Nephron (organoid): Measurements from ENCODE around the gene RPS19BP1.
"Not testable (repeated sequence)": the region's sequence is repeated elsewhere in the genome, so short reads cannot be mapped to it uniquely, and the experiment has no call there.

Source experiments
- H3K27ac Mint-ChIP-seq, 3 experiments: 2 replicates each; pipeline ENCODE4 v1.8.0; 2020; ENCODE audit warnings: mixed read lengths in 3 of 3, mild to moderate bottlenecking in 2 of 3, moderate library complexity in 1 of 3
- H3K27me3 Mint-ChIP-seq: 2 replicates; pipeline ENCODE4 v1.8.0; 2021; ENCODE audit warnings: low read depth, mild to moderate bottlenecking, moderate library complexity, mixed read lengths
- H3K36me3 Mint-ChIP-seq: 2 replicates; pipeline ENCODE4 v1.8.0; 2020; ENCODE audit warnings: low read depth, mixed read lengths
- H3K4me1 Mint-ChIP-seq: 2 replicates; pipeline ENCODE4 v1.8.0; 2020; ENCODE audit warnings: mixed read lengths
- H3K4me3 Mint-ChIP-seq, 3 experiments: 2 replicates each; pipeline ENCODE4 v1.8.0; 2020; ENCODE audit warnings: mild to moderate bottlenecking in 3 of 3, mixed read lengths in 3 of 3, moderate library complexity in 2 of 3
- H3K9me3 Mint-ChIP-seq: 2 replicates; pipeline ENCODE4 v1.8.0; 2020; ENCODE audit warnings: mixed read lengths
- TF ChIP-seq, protein P1 (sequence below), 3 experiments: fragments of 200-600 bp; sonication (generic); IDR thresholded peaks; one replicate each; pipeline ENCODE4 v1.5.0; 2021; ENCODE audit warnings: antibody characterized with exemption in 3 of 3; ENCODE audit not compliant: unreplicated experiment in 3 of 3

The RPS19BP1 gene

DNA sequence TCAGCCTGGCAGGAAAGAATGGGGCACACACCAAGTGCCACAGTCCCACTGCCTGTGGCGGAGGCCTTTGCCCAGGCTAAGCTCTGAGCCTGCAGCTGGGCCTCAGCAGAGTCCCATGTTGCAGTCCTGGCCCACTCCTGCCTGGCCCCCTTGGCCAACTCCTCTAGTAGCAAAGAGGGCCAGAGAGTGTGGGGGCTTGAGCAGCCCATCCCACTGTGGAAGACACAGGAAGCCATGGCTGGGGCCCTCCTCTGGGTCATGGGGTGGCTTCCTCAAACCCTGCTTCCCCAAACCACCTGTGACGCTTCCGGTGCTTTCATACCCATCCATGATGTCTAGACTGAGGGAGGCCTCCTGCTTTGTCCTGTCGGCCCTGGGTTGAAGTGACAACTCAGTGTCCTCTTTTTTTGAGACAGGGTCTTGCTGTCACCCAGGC is 5.8 kb downstream of the RPS19BP1 start:
- no peak overlapping the region for H3K4me3 Mint-ChIP-seq
- H3K27ac Mint-ChIP-seq = peak overlapping the region in 2 of 3 experiments; percentile 48 to 80
- peaks cover 50% of the 10 kb centered on the region for H3K36me3 Mint-ChIP-seq
- peaks cover 81% of the 10 kb centered on the region for H3K4me1 Mint-ChIP-seq
- TF ChIP-seq, protein P1, sequence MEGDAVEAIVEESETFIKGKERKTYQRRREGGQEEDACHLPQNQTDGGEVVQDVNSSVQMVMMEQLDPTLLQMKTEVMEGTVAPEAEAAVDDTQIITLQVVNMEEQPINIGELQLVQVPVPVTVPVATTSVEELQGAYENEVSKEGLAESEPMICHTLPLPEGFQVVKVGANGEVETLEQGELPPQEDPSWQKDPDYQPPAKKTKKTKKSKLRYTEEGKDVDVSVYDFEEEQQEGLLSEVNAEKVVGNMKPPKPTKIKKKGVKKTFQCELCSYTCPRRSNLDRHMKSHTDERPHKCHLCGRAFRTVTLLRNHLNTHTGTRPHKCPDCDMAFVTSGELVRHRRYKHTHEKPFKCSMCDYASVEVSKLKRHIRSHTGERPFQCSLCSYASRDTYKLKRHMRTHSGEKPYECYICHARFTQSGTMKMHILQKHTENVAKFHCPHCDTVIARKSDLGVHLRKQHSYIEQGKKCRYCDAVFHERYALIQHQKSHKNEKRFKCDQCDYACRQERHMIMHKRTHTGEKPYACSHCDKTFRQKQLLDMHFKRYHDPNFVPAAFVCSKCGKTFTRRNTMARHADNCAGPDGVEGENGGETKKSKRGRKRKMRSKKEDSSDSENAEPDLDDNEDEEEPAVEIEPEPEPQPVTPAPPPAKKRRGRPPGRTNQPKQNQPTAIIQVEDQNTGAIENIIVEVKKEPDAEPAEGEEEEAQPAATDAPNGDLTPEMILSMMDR (IDR thresholded peaks at IDR 0.05; ENCODE audit: unreplicated experiment in 3 of 3) = no peak
- H3K27me3 Mint-ChIP-seq = peaks cover 3% of the 10 kb centered on the region
- no peaks in the 10 kb centered on the region for H3K9me3 Mint-ChIP-seq

DNA sequence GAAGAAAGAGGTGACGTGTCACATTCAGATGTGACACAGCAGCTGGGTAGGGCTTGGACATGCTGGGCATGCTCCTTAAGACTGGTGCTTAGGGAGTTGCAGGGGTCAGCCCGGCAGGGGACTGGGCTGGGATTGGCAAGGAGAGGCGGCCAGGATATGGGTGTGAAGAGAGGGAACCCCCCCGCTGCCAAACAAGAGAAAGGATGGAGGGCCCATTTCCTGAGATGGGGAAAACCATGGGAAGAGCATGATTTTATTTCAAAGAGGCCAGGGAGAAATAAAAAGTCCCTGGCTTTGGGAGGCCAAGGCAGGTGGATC is 6.9 kb downstream of the RPS19BP1 start:
- Mint-ChIP-seq H3K4me1 (peaks cover 73% of the 10 kb centered on the region), H3K36me3 (peaks cover 51% of the 10 kb centered on the region), H3K27me3 (peaks cover 3% of the 10 kb centered on the region), H3K4me3 (peak overlapping the region; percentile 47 to 80 (median 69)), H3K9me3 (no peaks in the 10 kb centered on the region), H3K27ac (peak overlapping the region; percentile 48 to 86 (median 67))
- TF ChIP-seq, protein P1 (IDR thresholded peaks at IDR 0.05; ENCODE audit: unreplicated experiment in 3 of 3) = no peak

DNA sequence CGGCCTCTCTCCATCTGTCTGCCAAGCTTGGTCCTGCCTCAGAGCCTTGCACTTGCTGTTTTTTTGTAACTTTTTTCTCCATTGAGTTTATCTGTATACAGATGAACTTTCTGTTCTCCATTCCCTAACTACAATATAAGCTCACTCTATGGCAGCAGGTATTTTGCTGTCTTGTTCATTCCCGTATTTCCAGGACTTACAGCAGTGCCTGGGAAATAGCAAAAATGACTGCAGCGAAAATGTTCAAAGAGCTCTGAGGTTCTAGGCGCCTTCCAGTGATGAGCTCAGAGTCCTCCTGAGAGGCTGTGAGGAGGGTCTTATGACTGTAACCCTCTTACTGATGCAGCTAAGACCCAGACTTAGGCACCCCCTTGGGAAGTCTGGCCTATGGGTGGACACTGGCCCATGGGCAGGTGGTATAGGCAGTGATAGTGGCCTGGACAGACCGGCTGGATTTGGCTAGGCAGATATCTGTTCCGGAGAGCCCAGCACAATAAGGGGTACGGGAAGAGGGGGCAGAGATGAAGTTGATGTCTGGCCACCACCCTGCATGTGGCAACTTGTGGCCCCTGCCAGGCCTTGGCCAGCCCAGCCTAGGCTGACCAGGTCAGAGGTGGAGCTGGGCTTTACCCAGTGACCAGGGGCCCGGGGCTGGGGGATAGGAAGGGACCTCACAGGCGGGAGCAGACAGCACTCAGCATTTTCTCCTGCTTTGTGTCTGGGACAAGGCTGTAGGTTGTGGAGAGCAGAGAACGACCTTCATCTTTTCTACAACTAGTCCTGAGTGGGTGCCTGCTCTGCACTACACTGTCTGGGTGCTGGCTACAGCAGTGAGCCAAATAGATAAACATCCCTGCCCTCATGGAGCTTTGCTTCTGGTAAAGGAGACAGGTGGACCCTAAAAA is 7.5 kb downstream of the RPS19BP1 start:
- H3K4me3 Mint-ChIP-seq = peak overlapping the region; percentile 69 to 85 (median 80)
- H3K27ac Mint-ChIP-seq = peak overlapping the region; percentile 67 to 88 (median 86)
- TF ChIP-seq, protein P1 (IDR thresholded peaks at IDR 0.05; ENCODE audit: unreplicated experiment in 3 of 3) = no peak
- H3K4me1 Mint-ChIP-seq = peaks cover 69% of the 10 kb centered on the region
- peaks cover 48% of the 10 kb centered on the region for H3K36me3 Mint-ChIP-seq
- H3K27me3 Mint-ChIP-seq = peaks cover 6% of the 10 kb centered on the region
- H3K9me3 Mint-ChIP-seq = no peaks in the 10 kb centered on the region

DNA sequence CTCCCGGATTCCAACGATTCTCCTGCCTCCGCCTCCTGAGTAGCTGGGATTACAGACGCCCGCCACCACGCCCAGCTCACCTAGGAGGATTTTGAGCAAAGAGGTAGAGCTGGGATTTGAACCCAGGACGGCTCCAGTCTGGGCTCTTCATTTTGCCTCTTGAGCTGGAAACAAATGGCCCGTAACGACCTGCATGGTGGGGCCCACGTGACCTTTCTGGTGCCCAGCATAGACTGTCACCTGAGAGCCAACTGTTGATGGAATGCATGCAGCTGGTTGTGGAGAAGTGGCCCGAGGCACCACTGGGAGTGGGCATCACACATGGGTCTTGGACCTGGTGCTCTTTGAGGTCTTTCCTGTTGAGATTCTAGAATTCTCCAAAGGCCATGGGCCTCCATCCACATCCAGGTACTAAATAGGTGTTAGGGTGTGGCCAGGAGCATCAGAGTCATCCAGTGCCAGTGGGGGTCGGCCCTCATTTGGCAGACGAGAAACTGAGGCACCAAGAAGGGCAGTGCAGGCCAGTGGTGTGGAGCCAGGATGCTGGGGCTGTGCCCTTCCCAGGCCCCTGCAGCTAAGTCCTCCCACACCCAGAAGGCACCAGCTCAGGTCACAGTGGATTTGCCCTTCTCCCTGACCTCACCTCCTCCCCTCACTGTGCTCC is 8.3 kb downstream of the RPS19BP1 start:
- peaks cover 63% of the 10 kb centered on the region for H3K4me1 Mint-ChIP-seq
- H3K27ac Mint-ChIP-seq = peak overlapping the region; percentile 67 to 88 (median 86)
- H3K27me3 Mint-ChIP-seq = peaks cover 6% of the 10 kb centered on the region
- TF ChIP-seq, protein P1 (IDR thresholded peaks at IDR 0.05; ENCODE audit: unreplicated experiment in 3 of 3) = no peak
- peaks cover 44% of the 10 kb centered on the region for H3K36me3 Mint-ChIP-seq
- H3K9me3 Mint-ChIP-seq = no peaks in the 10 kb centered on the region
- peak overlapping the region; percentile 69 to 85 (median 80) for H3K4me3 Mint-ChIP-seq

DNA sequence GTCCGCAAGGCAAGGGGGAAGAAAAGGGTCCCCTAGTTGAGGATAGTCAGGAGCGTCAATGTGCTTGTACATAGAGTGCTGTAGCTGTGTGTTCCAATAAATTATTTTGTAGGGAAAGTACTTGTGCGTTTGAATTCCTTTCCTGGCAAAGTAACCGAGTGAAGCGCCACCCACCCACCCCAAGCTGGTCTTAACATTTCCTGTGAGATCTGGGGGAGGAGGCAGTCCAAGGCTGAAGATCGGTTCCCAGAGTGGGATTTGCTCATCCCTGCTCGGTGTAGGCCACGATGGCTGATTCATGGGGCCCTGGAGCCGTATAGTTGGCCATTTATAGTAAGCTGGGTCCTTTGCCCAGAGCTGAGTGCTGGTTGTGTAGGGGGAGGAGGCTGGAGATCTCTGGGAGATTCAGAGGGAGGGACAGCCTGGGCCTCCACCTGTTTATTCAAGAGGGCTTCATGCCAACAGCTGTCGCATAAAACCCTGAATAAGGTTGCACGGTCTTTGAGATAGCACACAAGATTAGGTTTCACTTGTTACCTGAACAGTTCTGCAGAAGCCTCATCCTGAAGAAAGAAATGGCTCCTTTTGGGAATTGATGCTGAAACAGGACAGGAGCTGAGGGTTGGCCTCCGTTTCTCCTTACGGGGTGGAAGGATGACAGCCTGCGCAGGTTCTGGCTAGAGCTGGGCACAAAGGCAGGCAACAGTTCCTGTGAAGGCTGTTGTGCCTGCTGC is 9.8 kb downstream of the RPS19BP1 start:
- Mint-ChIP-seq H3K4me3 (peak overlapping the region; percentile 94 to 98 (median 94)), H3K4me1 (peaks cover 61% of the 10 kb centered on the region), H3K27me3 (peaks cover 6% of the 10 kb centered on the region), H3K36me3 (peaks cover 44% of the 10 kb centered on the region), H3K9me3 (no peaks in the 10 kb centered on the region), H3K27ac (peak overlapping the region; percentile 99 to 100 (median 100))
- TF ChIP-seq, protein P1 (IDR thresholded peaks at IDR 0.05; ENCODE audit: unreplicated experiment in 3 of 3) = no peak

DNA sequence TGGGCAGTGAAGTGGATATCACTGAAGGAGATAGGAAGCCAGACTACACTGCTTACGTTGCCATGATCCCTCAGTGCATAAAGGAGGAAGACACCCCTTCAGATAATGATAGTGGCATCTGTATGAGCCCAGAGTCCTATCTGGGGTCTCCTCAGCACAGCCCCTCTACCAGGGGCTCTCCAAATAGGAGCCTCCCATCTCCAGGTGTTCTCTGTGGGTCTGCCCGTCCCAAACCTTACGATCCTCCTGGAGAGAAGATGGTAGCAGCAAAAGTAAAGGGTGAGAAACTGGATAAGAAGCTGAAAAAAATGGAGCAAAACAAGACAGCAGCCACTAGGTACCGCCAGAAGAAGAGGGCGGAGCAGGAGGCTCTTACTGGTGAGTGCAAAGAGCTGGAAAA is 10.5 kb downstream of the RPS19BP1 start:
- not testable (repeated sequence) for H3K27me3 Mint-ChIP-seq, H3K9me3 Mint-ChIP-seq
- H3K4me3 Mint-ChIP-seq = peak overlapping the region; percentile 94 to 98 (median 94)
- H3K27ac Mint-ChIP-seq = peak overlapping the region; percentile 99 to 100 (median 100)
- peaks cover 47% of the 10 kb centered on the region for H3K36me3 Mint-ChIP-seq
- peaks cover 60% of the 10 kb centered on the region for H3K4me1 Mint-ChIP-seq

DNA sequence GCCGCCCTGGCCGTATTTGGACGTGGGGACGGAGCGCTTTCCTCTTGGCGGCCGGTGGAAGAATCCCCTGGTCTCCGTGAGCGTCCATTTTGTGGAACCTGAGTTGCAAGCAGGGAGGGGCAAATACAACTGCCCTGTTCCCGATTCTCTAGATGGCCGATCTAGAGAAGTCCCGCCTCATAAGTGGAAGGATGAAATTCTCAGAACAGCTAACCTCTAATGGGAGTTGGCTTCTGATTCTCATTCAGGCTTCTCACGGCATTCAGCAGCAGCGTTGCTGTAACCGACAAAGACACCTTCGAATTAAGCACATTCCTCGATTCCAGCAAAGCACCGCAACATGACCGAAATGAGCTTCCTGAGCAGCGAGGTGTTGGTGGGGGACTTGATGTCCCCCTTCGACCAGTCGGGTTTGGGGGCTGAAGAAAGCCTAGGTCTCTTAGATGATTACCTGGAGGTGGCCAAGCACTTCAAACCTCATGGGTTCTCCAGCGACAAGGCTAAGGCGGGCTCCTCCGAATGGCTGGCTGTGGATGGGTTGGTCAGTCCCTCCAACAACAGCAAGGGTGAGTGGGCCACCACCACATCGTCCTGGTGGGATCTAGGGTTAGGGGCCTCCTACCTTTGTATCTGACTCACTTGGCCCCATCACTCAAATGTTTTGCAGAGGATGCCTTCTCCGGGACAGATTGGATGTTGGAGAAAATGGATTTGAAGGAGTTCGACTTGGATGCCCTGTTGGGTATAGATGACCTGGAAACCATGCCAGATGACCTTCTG is 11.3 kb downstream of the RPS19BP1 start:
- peaks cover 58% of the 10 kb centered on the region for H3K4me1 Mint-ChIP-seq
- H3K27ac Mint-ChIP-seq = peak overlapping the region; percentile 99 to 100 (median 100)
- H3K27me3 Mint-ChIP-seq, H3K9me3 Mint-ChIP-seq: not testable (repeated sequence)
- H3K4me3 Mint-ChIP-seq = peak overlapping the region; percentile 94 to 98 (median 94)
- H3K36me3 Mint-ChIP-seq = peaks cover 48% of the 10 kb centered on the region
